GM18870 (cell line): ENCODE data around the gene NMS.

ENCODE experiments used
- ATAC-seq: cut with Tn5 transposase; IDR thresholded peaks from one replicate; pipeline ENCODE4 v1.9.1; 2021; ENCODE audit warnings: moderate library complexity; ENCODE audit not compliant: unreplicated experiment

Gene NMS

DNA sequence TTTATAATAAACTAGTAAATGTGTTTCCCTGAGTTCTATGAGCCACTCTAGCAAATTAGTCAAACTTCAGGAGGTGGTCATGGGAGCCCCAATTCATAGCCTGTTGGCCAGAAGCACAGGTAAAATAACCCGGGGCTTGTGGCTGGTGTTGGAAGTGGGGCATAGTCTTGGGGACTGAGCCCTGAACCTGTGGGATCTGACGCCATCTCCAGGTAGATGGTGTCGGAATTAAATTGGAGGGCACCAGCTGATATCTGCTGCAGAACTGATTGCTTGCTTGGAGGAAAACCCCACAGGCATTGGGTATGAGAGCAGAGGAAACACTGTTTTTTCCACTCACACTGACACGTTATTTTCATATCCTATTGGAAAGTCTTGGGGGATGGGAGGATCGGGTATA, 14.1 kb downstream of the NMS start:
- ATAC-seq: no peak

DNA sequence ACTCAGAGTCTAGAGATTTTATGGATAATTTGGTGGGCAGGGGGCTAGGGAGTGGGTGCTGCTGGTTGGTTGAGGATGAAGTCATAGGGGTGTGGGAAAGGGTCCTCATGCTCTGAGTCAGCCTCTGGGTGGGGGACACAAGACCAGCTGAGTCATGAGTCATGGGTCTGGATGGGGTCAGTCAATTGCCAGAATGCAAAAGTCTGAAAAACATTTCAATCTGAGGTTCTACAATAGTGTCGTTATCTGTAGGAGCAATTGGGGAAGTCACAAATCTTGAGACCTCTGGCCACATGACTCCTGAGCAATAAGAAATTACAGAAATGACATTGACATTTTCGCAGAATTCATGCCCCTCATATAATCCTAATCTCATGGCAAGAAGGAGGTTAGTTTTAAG, 15.1 kb downstream of the NMS start:
- ATAC-seq: no peak

- no peak for ATAC-seq
Observed at GRCh38 chr2:100494712-100495111, 24.4 kb downstream of the NMS start.

- no peak for ATAC-seq
Observed at GRCh38 chr2:100502782-100503181, 32.5 kb downstream of the NMS start.

GRCh38 chr2:100504542-100504941, 34.3 kb downstream of the NMS start:
- no peak for ATAC-seq

- no peak for ATAC-seq
Observed at GRCh38 chr2:100509066-100509465, 38.8 kb downstream of the NMS start.

- no peak for ATAC-seq
Observed at GRCh38 chr2:100513650-100514049, 43.4 kb downstream of the NMS start.

GRCh38 chr2:100517556-100517955, 47.3 kb downstream of the NMS start:
- ATAC-seq: no peak

GRCh38 chr2:100518801-100519200, 48.5 kb downstream of the NMS start:
- no peak for ATAC-seq

GRCh38 chr2:100520224-100520623, 49.9 kb downstream of the NMS start:
- ATAC-seq: no peak

DNA sequence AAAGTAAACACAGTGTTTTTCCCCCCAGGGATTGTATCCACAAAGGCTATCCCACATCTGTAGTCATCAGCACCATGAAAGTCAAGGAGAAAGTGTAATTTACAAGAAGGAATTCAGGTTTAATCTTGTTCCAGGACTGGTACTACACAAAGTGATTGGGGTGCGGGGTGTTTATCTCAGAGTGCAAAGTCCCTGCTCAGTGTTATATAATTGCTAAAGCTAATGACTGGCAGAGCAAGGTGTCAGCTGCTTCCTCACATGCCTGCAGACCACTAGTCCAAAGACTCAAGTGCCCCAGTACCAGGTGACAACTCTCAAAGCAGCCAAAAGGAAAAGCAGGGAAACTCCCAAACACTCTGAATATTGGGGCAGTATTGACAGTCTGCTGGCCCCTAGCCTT, 52.1 kb downstream of the NMS start:
- ATAC-seq: no peak

DNA sequence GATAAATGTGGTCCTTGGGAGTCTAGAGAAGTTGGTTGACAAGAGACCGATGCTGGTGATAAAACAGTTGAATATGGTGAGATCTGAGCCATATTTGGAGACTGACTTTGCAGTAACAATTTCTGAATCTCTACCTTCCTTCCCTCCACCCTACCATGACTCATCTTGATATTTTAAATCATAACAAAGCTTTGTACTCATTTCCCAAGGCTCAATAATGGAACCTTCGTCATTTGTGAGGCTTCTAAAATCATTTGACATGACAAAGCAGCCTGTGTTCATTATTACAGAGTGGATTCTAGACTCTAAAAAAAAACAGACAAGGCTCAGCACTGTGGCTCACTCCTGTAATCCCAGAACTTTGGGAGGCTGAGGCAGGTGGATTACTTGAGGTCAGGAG, 54.0 kb downstream of the NMS start:
- ATAC-seq: no peak

DNA sequence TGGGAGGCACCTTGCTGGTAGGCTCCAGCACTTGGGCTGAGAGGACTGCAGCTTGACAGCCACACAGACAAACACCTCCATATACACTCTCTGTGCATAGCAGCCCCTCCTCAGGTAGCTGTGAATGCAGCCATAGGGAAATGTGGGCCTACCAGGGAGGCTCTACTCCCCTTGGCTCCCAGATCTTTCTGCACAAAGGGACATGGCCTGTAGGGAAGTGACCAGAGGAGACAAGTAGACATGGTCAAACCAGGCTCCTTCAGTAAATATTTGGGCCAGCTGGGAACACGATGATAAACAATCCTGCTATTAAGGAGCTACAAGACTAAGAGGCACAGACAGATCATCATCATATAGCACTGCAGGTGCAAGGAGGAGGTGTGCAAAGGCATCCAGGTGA, 56.6 kb downstream of the NMS start:
- no peak for ATAC-seq

DNA sequence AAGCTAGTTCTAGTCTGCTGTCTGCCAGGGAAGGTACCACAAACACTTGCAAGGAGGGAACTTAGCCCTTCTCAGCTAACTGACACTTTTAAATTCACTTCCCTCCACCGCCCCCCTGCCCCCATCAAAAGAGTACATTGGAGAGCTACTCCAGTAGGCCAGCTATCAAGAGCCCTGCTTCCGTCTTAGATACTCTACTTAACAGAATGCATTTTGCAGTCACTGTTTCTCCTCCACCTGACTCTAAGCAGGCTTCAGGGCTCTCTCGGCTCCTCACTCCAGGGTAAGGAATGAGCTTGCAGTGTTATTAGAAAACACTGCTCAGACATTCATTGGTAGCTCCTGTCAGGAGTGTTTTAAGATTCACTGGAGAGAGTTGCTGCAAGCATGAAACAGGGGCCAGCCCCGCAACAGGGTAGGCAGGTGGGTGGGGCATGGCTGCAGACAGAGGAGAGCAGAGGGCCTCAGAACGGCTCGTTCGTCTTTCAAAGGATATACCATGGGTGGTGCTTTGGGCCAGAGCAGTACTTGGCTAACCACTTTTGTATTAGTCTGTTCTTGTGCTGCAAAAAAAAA, 57.2 kb downstream of the NMS start:
- ATAC-seq: no peak

DNA sequence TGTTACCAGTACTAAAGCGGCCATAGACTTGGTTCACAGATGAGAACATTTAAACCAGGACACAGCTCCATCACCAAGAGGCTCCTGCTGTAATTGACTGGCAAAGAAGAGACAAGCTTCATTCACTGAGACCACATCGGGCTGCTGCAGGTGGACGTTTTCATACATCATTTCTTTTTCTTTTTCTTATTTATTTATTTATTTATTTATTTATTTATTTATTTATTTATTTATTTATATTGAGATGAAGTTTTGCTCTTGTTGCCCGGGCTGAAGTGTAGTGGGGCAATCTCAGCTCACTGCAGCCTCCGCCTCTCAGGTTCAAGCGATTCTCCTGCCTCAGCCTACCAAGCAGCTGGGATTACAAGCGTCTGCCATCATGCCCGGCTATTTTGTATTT, 58.9 kb downstream of the NMS start:
- ATAC-seq: no peak

- no peak for ATAC-seq
Observed at GRCh38 chr2:100529900-100530299, 59.6 kb downstream of the NMS start.
